ENCODE measurements around the gene CREM. TPM values are rescaled to one million over a fixed set of nuclear protein-coding genes. Genes with fewer than 3 reads are reported as not detected.

CREM gene
- total RNA-seq, 2 experiments from 2014 or later: 32.2 to 38.1 TPM

DNA sequence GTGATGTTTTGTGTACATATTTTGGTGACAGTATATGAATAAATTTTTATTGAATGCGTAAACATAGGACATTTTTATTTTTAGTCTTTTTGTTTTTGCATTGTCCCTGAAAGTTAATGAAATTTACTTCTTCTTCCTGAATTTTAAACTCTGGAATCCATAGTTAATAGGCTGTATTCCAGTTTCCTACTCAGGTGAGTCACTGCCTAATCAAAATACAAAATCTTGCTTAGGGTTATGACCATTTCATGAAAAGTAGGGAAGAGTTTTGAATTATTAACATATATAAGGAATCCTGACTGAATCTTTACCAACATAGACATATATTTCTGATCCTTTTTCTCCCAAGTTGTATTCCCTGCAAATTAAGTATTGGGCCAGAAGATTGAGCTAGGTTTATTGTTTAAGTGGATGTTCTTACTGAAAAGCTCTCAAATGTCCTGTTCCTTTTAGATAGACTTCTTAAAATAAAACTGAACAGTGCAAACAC is 2.6 kb downstream of the CREM start:
- DNase-seq (ENCODE audit: low spot score): no peak
- Histone ChIP-seq H3K4me3 (ENCODE audit: low read depth, low read length, poor library complexity, severe bottlenecking) (peak overlapping the region; percentile 93), H3K27ac (ENCODE audit: low read depth, low read length, poor library complexity, severe bottlenecking) (no peak overlapping the region), H3K4me2 (ENCODE audit: low read length) (peak overlapping the region; percentile 70), H3K4me1 (ENCODE audit: insufficient read depth, low read length, poor library complexity, severe bottlenecking) (peaks cover 60% of the 10 kb centered on the region), H2AFZ (ENCODE audit: low read length) (no peak overlapping the region), H4K20me1 (ENCODE audit: insufficient read depth, low read length) (no peaks in the 10 kb centered on the region), H3K9me3 (ENCODE audit: low read length) (no peaks in the 10 kb centered on the region), H3K79me2 (ENCODE audit: insufficient read depth, low read depth, low read length) (peaks cover 62% of the 10 kb centered on the region; the same call in 1 of the 2 replicates), H3K36me3 (ENCODE audit: insufficient read depth, low read length) (no peaks in the 10 kb centered on the region; the same call in 1 of the 2 replicates), H3K9me2 (ENCODE audit: insufficient read depth, low read length) (no peaks in the 10 kb centered on the region)
- BruUV-seq (replicated peaks): no TSS peak
- ChIA-PET POLR2A (interaction anchor here (0.6 to 6.6 kb wide), 2 partner anchors 66 to 984 kb away, joined by 3 to 95 read pairs; no protein-coding TSS in a partner anchor), CTCF (ENCODE audit: unreplicated experiment) (interaction anchor here (1.1 kb wide), 1 partner anchor 20 kb away, joined by 3 read pairs; no protein-coding TSS in a partner anchor)
- intact Hi-C loops (cut with micrococcal nuclease; ENCODE audit: unreplicated experiment): loop anchor here (5.0 kb wide), 1 partner anchor 208 kb away; the partner anchor contains the start of gene CCNY
- TF ChIP-seq, protein P1, sequence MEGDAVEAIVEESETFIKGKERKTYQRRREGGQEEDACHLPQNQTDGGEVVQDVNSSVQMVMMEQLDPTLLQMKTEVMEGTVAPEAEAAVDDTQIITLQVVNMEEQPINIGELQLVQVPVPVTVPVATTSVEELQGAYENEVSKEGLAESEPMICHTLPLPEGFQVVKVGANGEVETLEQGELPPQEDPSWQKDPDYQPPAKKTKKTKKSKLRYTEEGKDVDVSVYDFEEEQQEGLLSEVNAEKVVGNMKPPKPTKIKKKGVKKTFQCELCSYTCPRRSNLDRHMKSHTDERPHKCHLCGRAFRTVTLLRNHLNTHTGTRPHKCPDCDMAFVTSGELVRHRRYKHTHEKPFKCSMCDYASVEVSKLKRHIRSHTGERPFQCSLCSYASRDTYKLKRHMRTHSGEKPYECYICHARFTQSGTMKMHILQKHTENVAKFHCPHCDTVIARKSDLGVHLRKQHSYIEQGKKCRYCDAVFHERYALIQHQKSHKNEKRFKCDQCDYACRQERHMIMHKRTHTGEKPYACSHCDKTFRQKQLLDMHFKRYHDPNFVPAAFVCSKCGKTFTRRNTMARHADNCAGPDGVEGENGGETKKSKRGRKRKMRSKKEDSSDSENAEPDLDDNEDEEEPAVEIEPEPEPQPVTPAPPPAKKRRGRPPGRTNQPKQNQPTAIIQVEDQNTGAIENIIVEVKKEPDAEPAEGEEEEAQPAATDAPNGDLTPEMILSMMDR (conservative IDR thresholded peaks at IDR 0.05; ENCODE audit: low read length): no peak
- TF ChIP-seq EZH2phosphoT487 (IDR thresholded peaks at IDR 0.05; ENCODE audit: borderline replicate concordance, low read depth, low read length): no peak

DNA sequence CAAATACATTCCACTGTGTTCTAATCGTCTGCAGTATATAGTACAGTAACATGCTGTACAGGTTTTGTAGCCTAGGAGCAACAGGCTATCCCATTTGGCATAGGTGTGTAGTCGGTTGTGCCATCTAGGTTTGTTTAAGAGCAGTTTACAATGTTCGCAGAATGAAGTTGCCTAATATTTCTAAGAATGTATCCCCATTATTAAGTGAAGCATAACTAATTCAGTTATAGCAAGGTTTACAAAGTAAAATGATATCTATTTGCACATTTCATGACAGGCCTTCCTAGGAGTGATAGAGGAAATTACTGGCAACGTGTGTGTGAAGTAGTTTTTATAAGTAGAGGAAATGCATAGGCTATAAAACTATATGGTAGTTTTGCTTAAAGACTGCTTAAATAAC is 4.0 kb downstream of the CREM start:
- peaks cover 62% of the 10 kb centered on the region; the same call in 1 of the 2 replicates for H3K79me2 ChIP-seq (ENCODE audit: insufficient read depth, low read depth, low read length)
- no peaks in the 10 kb centered on the region for H3K9me2 ChIP-seq (ENCODE audit: insufficient read depth, low read length)
- TF ChIP-seq, protein P1 (conservative IDR thresholded peaks at IDR 0.05; ENCODE audit: low read length): no peak
- TF ChIP-seq EZH2phosphoT487 (IDR thresholded peaks at IDR 0.05; ENCODE audit: borderline replicate concordance, low read depth, low read length): no peak
- peak overlapping the region; percentile 74 for H3K4me2 ChIP-seq (ENCODE audit: low read length)
- no peaks in the 10 kb centered on the region for H3K9me3 ChIP-seq (ENCODE audit: low read length)
- CTCF ChIA-PET (ENCODE audit: unreplicated experiment): no interaction called here
- no TSS peak for BruUV-seq (replicated peaks)
- intact Hi-C loops (cut with micrococcal nuclease; ENCODE audit: unreplicated experiment): no loop called here
- H3K36me3 ChIP-seq (ENCODE audit: insufficient read depth, low read length): no peaks in the 10 kb centered on the region; the same call in 1 of the 2 replicates
- H2AFZ ChIP-seq (ENCODE audit: low read length): peak overlapping the region; percentile 10; the same call in 1 of the 2 replicates
- peaks cover 63% of the 10 kb centered on the region for H3K4me1 ChIP-seq (ENCODE audit: insufficient read depth, low read length, poor library complexity, severe bottlenecking)
- peak overlapping the region; percentile 71 for H3K27ac ChIP-seq (ENCODE audit: low read depth, low read length, poor library complexity, severe bottlenecking)
- no peaks in the 10 kb centered on the region for H4K20me1 ChIP-seq (ENCODE audit: insufficient read depth, low read length)
- POLR2A ChIA-PET: interaction anchor here (1.7 to 6.6 kb wide), 2 partner anchors 56 to 65 kb away, joined by 4 to 95 read pairs; no protein-coding TSS in a partner anchor
- DNase-seq (ENCODE audit: low spot score): peak; percentile 19
- peak overlapping the region; percentile 16 for H3K4me3 ChIP-seq (ENCODE audit: low read depth, low read length, poor library complexity, severe bottlenecking)

DNA sequence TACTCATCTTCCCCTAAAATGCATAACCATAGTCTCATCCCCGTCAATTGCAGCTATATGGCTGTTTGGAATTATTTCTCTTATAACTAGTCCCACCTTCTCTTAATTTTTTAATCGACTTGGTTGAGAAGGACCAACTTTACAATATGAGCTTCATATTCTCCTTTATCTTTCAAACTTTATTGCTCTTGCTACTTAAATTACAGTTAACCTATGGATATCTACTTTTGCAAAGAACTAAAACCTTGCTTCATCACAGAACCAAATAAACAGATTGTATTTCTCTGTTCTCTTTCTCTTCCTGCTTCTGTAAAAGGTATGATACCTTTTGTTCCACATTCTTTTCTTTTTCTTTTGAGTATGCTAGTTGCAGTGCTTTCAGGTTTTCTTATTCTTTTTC is 6.1 kb downstream of the CREM start:
- Histone ChIP-seq H3K4me1 (ENCODE audit: insufficient read depth, low read length, poor library complexity, severe bottlenecking) (peaks cover 68% of the 10 kb centered on the region), H4K20me1 (ENCODE audit: insufficient read depth, low read length) (no peaks in the 10 kb centered on the region), H3K27ac (ENCODE audit: low read depth, low read length, poor library complexity, severe bottlenecking) (peak overlapping the region; percentile 71), H2AFZ (ENCODE audit: low read length) (peak overlapping the region; percentile 59; the same call in 1 of the 2 replicates), H3K4me2 (ENCODE audit: low read length) (peak overlapping the region; percentile 74), H3K79me2 (ENCODE audit: insufficient read depth, low read depth, low read length) (peaks cover 70% of the 10 kb centered on the region; the same call in 1 of the 2 replicates), H3K9me2 (ENCODE audit: insufficient read depth, low read length) (no peaks in the 10 kb centered on the region), H3K9me3 (ENCODE audit: low read length) (no peaks in the 10 kb centered on the region), H3K4me3 (ENCODE audit: low read depth, low read length, poor library complexity, severe bottlenecking) (peak overlapping the region; percentile 55), H3K36me3 (ENCODE audit: insufficient read depth, low read length) (no peaks in the 10 kb centered on the region; the same call in 1 of the 2 replicates)
- ChIA-PET CTCF (ENCODE audit: unreplicated experiment) (interaction anchor here (1.2 kb wide), 1 partner anchor 63 kb away, joined by 4 read pairs; no protein-coding TSS in a partner anchor), POLR2A (interaction anchor here (1.0 to 4.7 kb wide), 3 partner anchors 9 to 63 kb away, joined by 4 to 29 read pairs (median 4); no protein-coding TSS in a partner anchor)
- no peak for DNase-seq (ENCODE audit: low spot score)
- TF ChIP-seq, protein P1 (conservative IDR thresholded peaks at IDR 0.05; ENCODE audit: low read length): no peak
- no peak for TF ChIP-seq EZH2phosphoT487 (IDR thresholded peaks at IDR 0.05; ENCODE audit: borderline replicate concordance, low read depth, low read length)
- intact Hi-C loops (cut with micrococcal nuclease; ENCODE audit: unreplicated experiment): no loop called here
- BruUV-seq (replicated peaks): no TSS peak
